ENCODE measurements around the gene C4orf50.

DNA sequence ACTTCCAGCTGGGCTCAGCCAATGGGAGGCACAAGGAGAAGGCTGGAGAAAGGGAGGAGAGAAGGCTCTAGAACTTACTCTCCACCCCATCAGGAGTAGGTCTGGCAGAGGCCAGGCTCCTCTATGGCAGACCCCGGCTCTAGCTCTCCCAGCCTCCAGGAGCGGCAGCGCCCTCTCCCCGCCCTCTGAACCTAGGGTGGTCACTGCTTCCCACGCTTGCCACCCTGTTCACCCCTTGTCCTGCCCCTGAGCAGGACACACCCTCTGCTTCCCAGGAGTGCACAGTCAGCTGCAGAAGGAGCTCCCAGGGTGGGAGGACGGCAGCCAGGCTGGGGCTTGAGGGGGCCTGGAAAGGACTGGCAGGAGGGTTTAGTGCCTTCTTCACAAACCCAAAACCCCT lies 72.3 kb downstream of the C4orf50 start:
- TF ChIP-seq EZH2 (IDR thresholded peaks at IDR 0.05; ENCODE audit: insufficient read depth, poor library complexity, severe bottlenecking) (no peak), EZH2phosphoT487 (IDR thresholded peaks at IDR 0.05; ENCODE audit: insufficient read depth, low read depth) (no peak)

All from GM23248 (cell line).